Measurements from ENCODE around the gene CTSE. TPM values are rescaled to one million over a fixed set of nuclear protein-coding genes. Genes with fewer than 3 reads are reported as not detected.
"Not testable (repeated sequence)": the region's sequence is repeated elsewhere in the genome, so short reads cannot be mapped to it uniquely, and the experiment has no call there.

The CTSE gene
- total and polyA plus RNA-seq, 2 of the 13 experiments (the other 11 are each of a cell fraction or from before 2014, with no cell fraction given): 0.50 to 0.69 TPM

DNA sequence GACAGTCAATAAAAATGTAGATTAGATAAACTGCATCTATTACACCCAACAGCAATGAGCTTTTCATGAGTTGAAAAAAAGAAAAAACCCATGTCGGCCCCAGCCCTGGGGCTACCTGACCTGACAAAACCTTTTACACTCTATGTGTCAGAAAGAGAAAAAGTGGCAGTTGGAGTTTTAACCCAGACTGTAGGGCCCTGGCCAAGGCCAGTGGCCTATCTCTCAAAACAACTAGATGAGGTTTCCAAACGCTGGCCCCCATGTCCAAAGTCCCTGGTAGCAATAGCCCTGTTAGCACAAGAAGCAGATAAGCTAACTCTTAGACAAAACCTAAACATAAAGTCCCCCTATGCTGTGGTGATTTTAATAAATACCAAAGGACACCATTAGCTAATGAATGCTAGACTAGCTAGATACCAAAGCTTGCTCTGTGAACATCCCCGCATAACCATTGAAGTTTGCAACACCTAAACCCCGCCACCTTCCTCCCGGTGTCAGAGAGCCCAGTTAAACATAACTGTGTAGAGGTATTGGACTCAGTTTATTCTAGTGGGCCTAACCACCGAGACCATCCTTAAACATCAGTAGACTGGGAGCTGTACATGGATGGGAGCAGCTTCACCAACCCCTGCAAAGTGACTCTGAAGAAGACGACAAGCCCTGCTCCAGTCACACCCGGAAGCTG lies 32.1 kb upstream of the CTSE start (continued):
- TF ChIP-seq MAZ (IDR thresholded peaks at IDR 0.05; ENCODE audit: borderline replicate concordance, low read depth, low read length): 0 out of 2 replicates have a peak, but pooled peaks have one; percentile 27
- TF ChIP-seq MAZ (CRISPR knock-in tag; IDR thresholded peaks at IDR 0.05; ENCODE audit: low read depth); CREM (CRISPR knock-in tag; IDR thresholded peaks at IDR 0.05): not testable (repeated sequence)
- TF ChIP-seq, protein P1, sequence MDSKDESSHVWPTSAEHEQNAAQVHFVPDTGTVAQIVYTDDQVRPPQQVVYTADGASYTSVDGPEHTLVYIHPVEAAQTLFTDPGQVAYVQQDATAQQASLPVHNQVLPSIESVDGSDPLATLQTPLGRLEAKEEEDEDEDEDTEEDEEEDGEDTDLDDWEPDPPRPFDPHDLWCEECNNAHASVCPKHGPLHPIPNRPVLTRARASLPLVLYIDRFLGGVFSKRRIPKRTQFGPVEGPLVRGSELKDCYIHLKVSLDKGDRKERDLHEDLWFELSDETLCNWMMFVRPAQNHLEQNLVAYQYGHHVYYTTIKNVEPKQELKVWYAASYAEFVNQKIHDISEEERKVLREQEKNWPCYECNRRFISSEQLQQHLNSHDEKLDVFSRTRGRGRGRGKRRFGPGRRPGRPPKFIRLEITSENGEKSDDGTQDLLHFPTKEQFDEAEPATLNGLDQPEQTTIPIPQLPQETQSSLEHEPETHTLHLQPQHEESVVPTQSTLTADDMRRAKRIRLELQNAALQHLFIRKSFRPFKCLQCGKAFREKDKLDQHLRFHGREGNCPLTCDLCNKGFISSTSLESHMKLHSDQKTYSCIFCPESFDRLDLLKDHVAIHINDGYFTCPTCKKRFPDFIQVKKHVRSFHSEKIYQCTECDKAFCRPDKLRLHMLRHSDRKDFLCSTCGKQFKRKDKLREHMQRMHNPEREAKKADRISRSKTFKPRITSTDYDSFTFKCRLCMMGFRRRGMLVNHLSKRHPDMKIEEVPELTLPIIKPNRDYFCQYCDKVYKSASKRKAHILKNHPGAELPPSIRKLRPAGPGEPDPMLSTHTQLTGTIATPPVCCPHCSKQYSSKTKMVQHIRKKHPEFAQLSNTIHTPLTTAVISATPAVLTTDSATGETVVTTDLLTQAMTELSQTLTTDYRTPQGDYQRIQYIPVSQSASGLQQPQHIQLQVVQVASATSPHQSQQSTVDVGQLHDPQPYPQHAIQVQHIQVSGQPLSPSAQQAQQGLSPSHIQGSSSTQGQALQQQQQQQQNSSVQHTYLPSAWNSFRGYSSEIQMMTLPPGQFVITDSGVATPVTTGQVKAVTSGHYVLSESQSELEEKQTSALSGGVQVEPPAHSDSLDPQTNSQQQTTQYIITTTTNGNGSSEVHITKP (CRISPR knock-in tag; IDR thresholded peaks at IDR 0.05; ENCODE audit: low read depth): peak; percentile 34; the same call in 1 of the 2 replicates
- peak; percentile 87; the same call in 1 of the 2 replicates for TF ChIP-seq HDAC2 (CRISPR knock-in tag; IDR thresholded peaks at IDR 0.05)
- peak; percentile 72; the same call in 1 of the 2 replicates for TF ChIP-seq ZNF792 (CRISPR knock-in tag; IDR thresholded peaks at IDR 0.05)
- peak; percentile 80 for TF ChIP-seq CREM (IDR thresholded peaks at IDR 0.05)
- TF ChIP-seq, protein P2, sequence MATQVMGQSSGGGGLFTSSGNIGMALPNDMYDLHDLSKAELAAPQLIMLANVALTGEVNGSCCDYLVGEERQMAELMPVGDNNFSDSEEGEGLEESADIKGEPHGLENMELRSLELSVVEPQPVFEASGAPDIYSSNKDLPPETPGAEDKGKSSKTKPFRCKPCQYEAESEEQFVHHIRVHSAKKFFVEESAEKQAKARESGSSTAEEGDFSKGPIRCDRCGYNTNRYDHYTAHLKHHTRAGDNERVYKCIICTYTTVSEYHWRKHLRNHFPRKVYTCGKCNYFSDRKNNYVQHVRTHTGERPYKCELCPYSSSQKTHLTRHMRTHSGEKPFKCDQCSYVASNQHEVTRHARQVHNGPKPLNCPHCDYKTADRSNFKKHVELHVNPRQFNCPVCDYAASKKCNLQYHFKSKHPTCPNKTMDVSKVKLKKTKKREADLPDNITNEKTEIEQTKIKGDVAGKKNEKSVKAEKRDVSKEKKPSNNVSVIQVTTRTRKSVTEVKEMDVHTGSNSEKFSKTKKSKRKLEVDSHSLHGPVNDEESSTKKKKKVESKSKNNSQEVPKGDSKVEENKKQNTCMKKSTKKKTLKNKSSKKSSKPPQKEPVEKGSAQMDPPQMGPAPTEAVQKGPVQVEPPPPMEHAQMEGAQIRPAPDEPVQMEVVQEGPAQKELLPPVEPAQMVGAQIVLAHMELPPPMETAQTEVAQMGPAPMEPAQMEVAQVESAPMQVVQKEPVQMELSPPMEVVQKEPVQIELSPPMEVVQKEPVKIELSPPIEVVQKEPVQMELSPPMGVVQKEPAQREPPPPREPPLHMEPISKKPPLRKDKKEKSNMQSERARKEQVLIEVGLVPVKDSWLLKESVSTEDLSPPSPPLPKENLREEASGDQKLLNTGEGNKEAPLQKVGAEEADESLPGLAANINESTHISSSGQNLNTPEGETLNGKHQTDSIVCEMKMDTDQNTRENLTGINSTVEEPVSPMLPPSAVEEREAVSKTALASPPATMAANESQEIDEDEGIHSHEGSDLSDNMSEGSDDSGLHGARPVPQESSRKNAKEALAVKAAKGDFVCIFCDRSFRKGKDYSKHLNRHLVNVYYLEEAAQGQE (IDR thresholded peaks at IDR 0.05; ENCODE audit: borderline replicate concordance in 1 of 2, low read depth in 1 of 2, low read length in 2 of 2): peak in 1 of 2 experiments; percentile 50; a peak in 1 of 4 replicates
- peak; percentile 69 for TF ChIP-seq CEBPG (CRISPR knock-in tag; IDR thresholded peaks at IDR 0.05)
- TF ChIP-seq, protein P3, sequence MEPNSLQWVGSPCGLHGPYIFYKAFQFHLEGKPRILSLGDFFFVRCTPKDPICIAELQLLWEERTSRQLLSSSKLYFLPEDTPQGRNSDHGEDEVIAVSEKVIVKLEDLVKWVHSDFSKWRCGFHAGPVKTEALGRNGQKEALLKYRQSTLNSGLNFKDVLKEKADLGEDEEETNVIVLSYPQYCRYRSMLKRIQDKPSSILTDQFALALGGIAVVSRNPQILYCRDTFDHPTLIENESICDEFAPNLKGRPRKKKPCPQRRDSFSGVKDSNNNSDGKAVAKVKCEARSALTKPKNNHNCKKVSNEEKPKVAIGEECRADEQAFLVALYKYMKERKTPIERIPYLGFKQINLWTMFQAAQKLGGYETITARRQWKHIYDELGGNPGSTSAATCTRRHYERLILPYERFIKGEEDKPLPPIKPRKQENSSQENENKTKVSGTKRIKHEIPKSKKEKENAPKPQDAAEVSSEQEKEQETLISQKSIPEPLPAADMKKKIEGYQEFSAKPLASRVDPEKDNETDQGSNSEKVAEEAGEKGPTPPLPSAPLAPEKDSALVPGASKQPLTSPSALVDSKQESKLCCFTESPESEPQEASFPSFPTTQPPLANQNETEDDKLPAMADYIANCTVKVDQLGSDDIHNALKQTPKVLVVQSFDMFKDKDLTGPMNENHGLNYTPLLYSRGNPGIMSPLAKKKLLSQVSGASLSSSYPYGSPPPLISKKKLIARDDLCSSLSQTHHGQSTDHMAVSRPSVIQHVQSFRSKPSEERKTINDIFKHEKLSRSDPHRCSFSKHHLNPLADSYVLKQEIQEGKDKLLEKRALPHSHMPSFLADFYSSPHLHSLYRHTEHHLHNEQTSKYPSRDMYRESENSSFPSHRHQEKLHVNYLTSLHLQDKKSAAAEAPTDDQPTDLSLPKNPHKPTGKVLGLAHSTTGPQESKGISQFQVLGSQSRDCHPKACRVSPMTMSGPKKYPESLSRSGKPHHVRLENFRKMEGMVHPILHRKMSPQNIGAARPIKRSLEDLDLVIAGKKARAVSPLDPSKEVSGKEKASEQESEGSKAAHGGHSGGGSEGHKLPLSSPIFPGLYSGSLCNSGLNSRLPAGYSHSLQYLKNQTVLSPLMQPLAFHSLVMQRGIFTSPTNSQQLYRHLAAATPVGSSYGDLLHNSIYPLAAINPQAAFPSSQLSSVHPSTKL (CRISPR knock-in tag; IDR thresholded peaks at IDR 0.05): peak; percentile 84
- peak; percentile 83; the same call in 1 of the 2 replicates for TF ChIP-seq ZNF572 (CRISPR knock-in tag; IDR thresholded peaks at IDR 0.05)
- TF ChIP-seq ARHGAP35 (CRISPR knock-in tag; IDR thresholded peaks at IDR 0.05; ENCODE audit: borderline replicate concordance): 0 out of 2 replicates have a peak, but pooled peaks have one; percentile 38
- 0 out of 2 replicates have a peak, but pooled peaks have one; percentile 43 for TF ChIP-seq AKAP8 (CRISPR knock-in tag; IDR thresholded peaks at IDR 0.05)
- TF ChIP-seq RCOR2 (CRISPR knock-in tag; IDR thresholded peaks at IDR 0.05): peak; percentile 60; the same call in 1 of the 2 replicates
- peak; percentile 54; the same call in 1 of the 2 replicates for TF ChIP-seq GATA4 (IDR thresholded peaks at IDR 0.05; ENCODE audit: borderline replicate concordance, low read depth)
- TF ChIP-seq, protein P4, sequence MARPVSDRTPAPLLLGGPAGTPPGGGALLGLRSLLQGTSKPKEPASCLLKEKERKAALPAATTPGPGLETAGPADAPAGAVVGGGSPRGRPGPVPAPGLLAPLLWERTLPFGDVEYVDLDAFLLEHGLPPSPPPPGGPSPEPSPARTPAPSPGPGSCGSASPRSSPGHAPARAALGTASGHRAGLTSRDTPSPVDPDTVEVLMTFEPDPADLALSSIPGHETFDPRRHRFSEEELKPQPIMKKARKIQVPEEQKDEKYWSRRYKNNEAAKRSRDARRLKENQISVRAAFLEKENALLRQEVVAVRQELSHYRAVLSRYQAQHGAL (CRISPR knock-in tag; IDR thresholded peaks at IDR 0.05; ENCODE audit: not compliant biosample characterization): peak; percentile 90

All from HepG2 (cell line).